Measurements from ENCODE around the gene TOX2.
A peak's percentile ranks its signal among the peaks of the same experiment; 100 is the strongest.

The TOX2 gene

GRCh38 chr20:43987018-43987417, 72.4 kb downstream of the TOX2 start:
- DNase-seq (ENCODE audit: insufficient read length, low spot score) (no peak), FAIRE-seq (no peak)
- TF ChIP-seq TAF1 (IDR thresholded peaks at IDR 0.05; ENCODE audit: low read depth, low read length) (no peak), POU2F2 (IDR thresholded peaks at IDR 0.05; ENCODE audit: low read depth, low read length) (no peak), POLR2A (IDR thresholded peaks at IDR 0.05; ENCODE audit: low read depth, low read length) (no peak), PAX5 (IDR thresholded peaks at IDR 0.05; ENCODE audit: insufficient read depth, low read length, severe bottlenecking) (no peak)

- FAIRE-seq = no peak
Observed at GRCh38 chr20:43987531-43987930, 72.9 kb downstream of the TOX2 start.

GRCh38 chr20:43988451-43988850, 73.8 kb downstream of the TOX2 start:
- no peak for TF ChIP-seq POLR2AphosphoS5 (IDR thresholded peaks at IDR 0.05; ENCODE audit: low read depth, low read length)
- no peak for TF ChIP-seq SPI1 (IDR thresholded peaks at IDR 0.05; ENCODE audit: low read depth, low read length)
- TF ChIP-seq PAX5 (IDR thresholded peaks at IDR 0.05; ENCODE audit: insufficient read depth, low read length, severe bottlenecking) = no peak
- no peak for TF ChIP-seq POLR2A (IDR thresholded peaks at IDR 0.05; ENCODE audit: low read depth, low read length)
- no peak for TF ChIP-seq POU2F2 (IDR thresholded peaks at IDR 0.05; ENCODE audit: low read depth, low read length)
- TF ChIP-seq TAF1 (IDR thresholded peaks at IDR 0.05; ENCODE audit: low read depth, low read length) = no peak
- DNase-seq (ENCODE audit: insufficient read length, low spot score) = no peak
- peak; percentile 69 for FAIRE-seq

More at GRCh38 chr20:43987531-43987930, 72.9 kb downstream of the TOX2 start:
- no peak for DNase-seq (ENCODE audit: insufficient read length, low spot score)
- TF ChIP-seq TAF1 (IDR thresholded peaks at IDR 0.05; ENCODE audit: low read depth, low read length) = no peak
- no peak for TF ChIP-seq POLR2AphosphoS5 (IDR thresholded peaks at IDR 0.05; ENCODE audit: low read depth, low read length)
- no peak for TF ChIP-seq POLR2A (IDR thresholded peaks at IDR 0.05; ENCODE audit: low read depth, low read length)
- no peak for TF ChIP-seq PAX5 (IDR thresholded peaks at IDR 0.05; ENCODE audit: insufficient read depth, low read length, severe bottlenecking)
- no peak for TF ChIP-seq POU2F2 (IDR thresholded peaks at IDR 0.05; ENCODE audit: low read depth, low read length)
- TF ChIP-seq SPI1 (IDR thresholded peaks at IDR 0.05; ENCODE audit: low read depth, low read length) = no peak

- no peak for TF ChIP-seq POLR2A (IDR thresholded peaks at IDR 0.05; ENCODE audit: low read depth, low read length)
- TF ChIP-seq PAX5 (IDR thresholded peaks at IDR 0.05; ENCODE audit: insufficient read depth, low read length, severe bottlenecking) = no peak
- no peak for TF ChIP-seq SPI1 (IDR thresholded peaks at IDR 0.05; ENCODE audit: low read depth, low read length)
- TF ChIP-seq POU2F2 (IDR thresholded peaks at IDR 0.05; ENCODE audit: low read depth, low read length) = no peak
- FAIRE-seq = no peak
- DNase-seq (ENCODE audit: insufficient read length, low spot score) = no peak
Observed at GRCh38 chr20:43988867-43989266, 74.2 kb downstream of the TOX2 start.

GRCh38 chr20:43991261-43991660, 76.6 kb downstream of the TOX2 start:
- TF ChIP-seq POU2F2 (IDR thresholded peaks at IDR 0.05; ENCODE audit: low read depth, low read length) (no peak), SPI1 (IDR thresholded peaks at IDR 0.05; ENCODE audit: low read depth, low read length) (no peak), POLR2A (IDR thresholded peaks at IDR 0.05; ENCODE audit: low read depth, low read length) (no peak), TAF1 (IDR thresholded peaks at IDR 0.05; ENCODE audit: low read depth, low read length) (no peak), POLR2AphosphoS5 (IDR thresholded peaks at IDR 0.05; ENCODE audit: low read depth, low read length) (no peak), PAX5 (IDR thresholded peaks at IDR 0.05; ENCODE audit: insufficient read depth, low read length, severe bottlenecking) (no peak)
- FAIRE-seq = no peak
- no peak for DNase-seq (ENCODE audit: insufficient read length, low spot score)

- no peak for DNase-seq (ENCODE audit: insufficient read length, low spot score)
- TF ChIP-seq POLR2A (IDR thresholded peaks at IDR 0.05; ENCODE audit: low read depth, low read length) (no peak), SPI1 (IDR thresholded peaks at IDR 0.05; ENCODE audit: low read depth, low read length) (no peak), POU2F2 (IDR thresholded peaks at IDR 0.05; ENCODE audit: low read depth, low read length) (no peak), POLR2AphosphoS5 (IDR thresholded peaks at IDR 0.05; ENCODE audit: low read depth, low read length) (no peak)
- no peak for FAIRE-seq
Observed at GRCh38 chr20:43991982-43992381, 77.3 kb downstream of the TOX2 start.

GRCh38 chr20:43992885-43993284, 78.2 kb downstream of the TOX2 start:
- no peak for FAIRE-seq
- TF ChIP-seq SPI1 (IDR thresholded peaks at IDR 0.05; ENCODE audit: low read depth, low read length) (no peak), TAF1 (IDR thresholded peaks at IDR 0.05; ENCODE audit: low read depth, low read length) (no peak), PAX5 (IDR thresholded peaks at IDR 0.05; ENCODE audit: insufficient read depth, low read length, severe bottlenecking) (no peak), POU2F2 (IDR thresholded peaks at IDR 0.05; ENCODE audit: low read depth, low read length) (no peak), POLR2A (IDR thresholded peaks at IDR 0.05; ENCODE audit: low read depth, low read length) (no peak), POLR2AphosphoS5 (IDR thresholded peaks at IDR 0.05; ENCODE audit: low read depth, low read length) (no peak)
- no peak for DNase-seq (ENCODE audit: insufficient read length, low spot score)

- DNase-seq (ENCODE audit: insufficient read length, low spot score) (no peak), FAIRE-seq (no peak)
- TF ChIP-seq POLR2AphosphoS5 (IDR thresholded peaks at IDR 0.05; ENCODE audit: low read depth, low read length) (no peak), POU2F2 (IDR thresholded peaks at IDR 0.05; ENCODE audit: low read depth, low read length) (no peak), POLR2A (IDR thresholded peaks at IDR 0.05; ENCODE audit: low read depth, low read length) (no peak), TAF1 (IDR thresholded peaks at IDR 0.05; ENCODE audit: low read depth, low read length) (no peak), PAX5 (IDR thresholded peaks at IDR 0.05; ENCODE audit: insufficient read depth, low read length, severe bottlenecking) (no peak), SPI1 (IDR thresholded peaks at IDR 0.05; ENCODE audit: low read depth, low read length) (no peak)
Observed at GRCh38 chr20:43993560-43993959, 78.9 kb downstream of the TOX2 start.

- FAIRE-seq (no peak), DNase-seq (ENCODE audit: insufficient read length, low spot score) (no peak)
- TF ChIP-seq PAX5 (IDR thresholded peaks at IDR 0.05; ENCODE audit: insufficient read depth, low read length, severe bottlenecking) (no peak), TAF1 (IDR thresholded peaks at IDR 0.05; ENCODE audit: low read depth, low read length) (no peak), SPI1 (IDR thresholded peaks at IDR 0.05; ENCODE audit: low read depth, low read length) (no peak), POLR2A (IDR thresholded peaks at IDR 0.05; ENCODE audit: low read depth, low read length) (no peak), POLR2AphosphoS5 (IDR thresholded peaks at IDR 0.05; ENCODE audit: low read depth, low read length) (no peak), POU2F2 (IDR thresholded peaks at IDR 0.05; ENCODE audit: low read depth, low read length) (no peak)
Observed at GRCh38 chr20:43994486-43995100, 79.9 kb downstream of the TOX2 start.

GRCh38 chr20:43995645-43996044, 81.0 kb downstream of the TOX2 start:
- TF ChIP-seq SPI1 (IDR thresholded peaks at IDR 0.05; ENCODE audit: low read depth, low read length) (no peak), POLR2A (IDR thresholded peaks at IDR 0.05; ENCODE audit: low read depth, low read length) (no peak), TAF1 (IDR thresholded peaks at IDR 0.05; ENCODE audit: low read depth, low read length) (no peak), POU2F2 (IDR thresholded peaks at IDR 0.05; ENCODE audit: low read depth, low read length) (no peak), POLR2AphosphoS5 (IDR thresholded peaks at IDR 0.05; ENCODE audit: low read depth, low read length) (no peak), PAX5 (IDR thresholded peaks at IDR 0.05; ENCODE audit: insufficient read depth, low read length, severe bottlenecking) (no peak)
- DNase-seq (ENCODE audit: insufficient read length, low spot score) = no peak
- no peak for FAIRE-seq

All from GM12891 (cell line).